Measurements from ENCODE around the gene KRT15. TPM values are rescaled to one million over a fixed set of nuclear protein-coding genes. Genes with fewer than 3 reads are reported as not detected.

KRT15 gene
- total and polyA plus RNA-seq, 9 of the 15 experiments (the other 6 are each of a cell fraction or from before 2014, with no cell fraction given), result 0.28 to 4.4 (median 0.56) TPM

DNA sequence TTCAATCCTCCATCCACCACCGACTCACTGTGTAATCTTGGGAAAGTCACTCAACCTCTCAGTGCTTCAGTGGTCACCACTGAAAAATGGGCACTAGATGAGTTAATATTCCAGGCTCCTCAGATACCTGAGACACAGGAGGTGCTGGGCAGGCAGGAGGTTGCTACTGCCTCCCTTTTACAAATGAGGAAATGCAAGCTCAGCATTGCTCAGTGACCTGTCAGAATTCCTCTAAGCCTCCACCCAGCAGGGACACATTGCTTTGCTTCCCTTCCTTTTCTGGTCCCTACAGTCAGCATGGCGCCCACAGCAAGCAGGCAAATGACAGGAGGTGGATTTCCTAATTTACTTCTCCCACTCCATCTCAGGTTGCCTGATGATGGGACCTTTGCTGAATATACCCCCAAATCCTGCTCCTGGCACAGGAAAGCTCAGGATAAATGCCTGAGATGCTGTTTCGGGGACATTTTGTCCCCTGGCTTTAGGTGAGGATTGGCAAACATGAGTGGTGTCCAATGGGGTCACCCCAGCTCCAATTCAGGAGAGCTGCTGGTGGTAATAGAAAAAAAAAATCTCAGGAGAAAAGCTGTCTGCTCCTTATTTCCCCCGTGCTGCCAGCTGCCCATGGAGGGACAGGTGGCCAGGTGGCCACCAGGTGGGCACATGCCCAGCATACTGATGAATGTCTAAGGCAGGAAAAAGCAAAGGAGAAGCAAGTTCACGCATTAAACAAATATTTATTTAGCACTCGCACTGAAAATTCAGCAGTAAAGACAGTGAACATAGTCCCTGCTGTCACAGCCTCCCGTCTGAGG is 8.2 kb downstream of the KRT15 start:
- peak overlapping the region; percentile 79 for H2AFZ ChIP-seq (ENCODE audit: low read depth, low read length)
- POLR2A ChIA-PET, result interaction anchor here (0.6 to 1.0 kb wide), 7 partner anchors 9 to 1090 kb away, joined by 3 to 4 read pairs (median 3); partner anchors contain the start of genes KRT15 and KRT25
- H3K4me3 ChIP-seq, result no peak overlapping the region
- H3K79me2 ChIP-seq (ENCODE audit: control insufficient read depth, insufficient read depth, low read length), result no peaks in the 10 kb centered on the region
- no peaks in the 10 kb centered on the region; the same call in 2 of the 3 replicates for H3K36me3 ChIP-seq (ENCODE audit: control insufficient read depth, insufficient read depth, low read length)
- CTCF ChIA-PET (ENCODE audit: low intra/inter-chr PET ratio), result no interaction called here
- DNase-seq (ENCODE audit: extremely low read depth in 1 of 4, low spot score in 3 of 4) (peak in 2 of 4 experiments; percentile 38 to 49), FAIRE-seq (no peak), ATAC-seq (peak; percentile 28)
- no peaks in the 10 kb centered on the region for H3K27me3 ChIP-seq (ENCODE audit: control insufficient read depth in 2 of 2, insufficient read depth in 2 of 2, low read length in 2 of 2)
- no peaks in the 10 kb centered on the region for H3K9me1 ChIP-seq (ENCODE audit: control insufficient read depth, insufficient read depth, low read length)
- H3K4me1 ChIP-seq (replicated peaks in 1 of 2; ENCODE audit: control insufficient read depth in 2 of 2, insufficient read depth in 2 of 2, low read length in 2 of 2), result peaks cover 31 to 47% of the 10 kb centered on the region in 2 experiments
- H3K27ac ChIP-seq (ENCODE audit: extremely low read depth, low read depth, low read length), result peak overlapping the region; percentile 25; the same call in 2 of the 3 replicates
- WGBS (ENCODE audit: insufficient coverage, low coverage, missing lambda C conversion rate), result 26% methylated on average over 7 of the region's 7 CpGs
- H3K4me2 ChIP-seq (ENCODE audit: insufficient read depth, low read length), result peak overlapping the region; percentile 78
- H3K9ac ChIP-seq (ENCODE audit: insufficient read depth in 1 of 2, low read depth in 2 of 2, low read length in 2 of 2), result peak overlapping the region; percentile 54 to 84; a peak in 3 of 4 replicates
- BruUV-seq (replicated peaks), result no TSS peak
- in situ Hi-C loops (cut with MboI), result no loop called here
- no peaks in the 10 kb centered on the region for H3K9me3 ChIP-seq (replicated peaks; ENCODE audit: control insufficient read depth, insufficient read depth, low read depth, low read length)
- H4K20me1 ChIP-seq (replicated peaks; ENCODE audit: control insufficient read depth, insufficient read depth, low read length), result no peaks in the 10 kb centered on the region
- intact Hi-C loops (cut with micrococcal nuclease), result no loop called here
- TF ChIP-seq PHB (CRISPR knock-in tag; IDR thresholded peaks at IDR 0.05), result no peak
- TF ChIP-seq RFX5 (IDR thresholded peaks at IDR 0.05; ENCODE audit: low read depth, low read length), result no peak
- TF ChIP-seq TOE1 (IDR thresholded peaks at IDR 0.05; ENCODE audit: borderline replicate concordance), result no peak
- TF ChIP-seq TOE1 (CRISPR knock-in tag; IDR thresholded peaks at IDR 0.05; ENCODE audit: borderline replicate concordance, low read depth), result no peak
- TF ChIP-seq TAF7 (tag; IDR thresholded peaks at IDR 0.05), result no peak
- TF ChIP-seq ZNF224 (CRISPR knock-in tag; IDR thresholded peaks at IDR 0.05), result no peak
- no peak for TF ChIP-seq E2F3 (CRISPR knock-in tag; IDR thresholded peaks at IDR 0.05)
- no peak for TF ChIP-seq ZFP91 (CRISPR knock-in tag; IDR thresholded peaks at IDR 0.05)
- peak; percentile 98 for TF ChIP-seq MAFF (IDR thresholded peaks at IDR 0.05; ENCODE audit: low read length)
- no peak for TF ChIP-seq ZNF408 (CRISPR knock-in tag; IDR thresholded peaks at IDR 0.05; ENCODE audit: low read depth)
- TF ChIP-seq MEIS2 (IDR thresholded peaks at IDR 0.05; ENCODE audit: partially characterized antibody), result peak; percentile 25
- no peak for TF ChIP-seq PHF21A (IDR thresholded peaks at IDR 0.05; ENCODE audit: borderline replicate concordance, low read depth)
- no peak for TF ChIP-seq MBD1 (CRISPR knock-in tag; IDR thresholded peaks at IDR 0.05)
- no peak for TF ChIP-seq ADNP (tag; IDR thresholded peaks at IDR 0.05)
- TF ChIP-seq DPF2 (IDR thresholded peaks at IDR 0.05), result no peak
- TF ChIP-seq, protein P1, sequence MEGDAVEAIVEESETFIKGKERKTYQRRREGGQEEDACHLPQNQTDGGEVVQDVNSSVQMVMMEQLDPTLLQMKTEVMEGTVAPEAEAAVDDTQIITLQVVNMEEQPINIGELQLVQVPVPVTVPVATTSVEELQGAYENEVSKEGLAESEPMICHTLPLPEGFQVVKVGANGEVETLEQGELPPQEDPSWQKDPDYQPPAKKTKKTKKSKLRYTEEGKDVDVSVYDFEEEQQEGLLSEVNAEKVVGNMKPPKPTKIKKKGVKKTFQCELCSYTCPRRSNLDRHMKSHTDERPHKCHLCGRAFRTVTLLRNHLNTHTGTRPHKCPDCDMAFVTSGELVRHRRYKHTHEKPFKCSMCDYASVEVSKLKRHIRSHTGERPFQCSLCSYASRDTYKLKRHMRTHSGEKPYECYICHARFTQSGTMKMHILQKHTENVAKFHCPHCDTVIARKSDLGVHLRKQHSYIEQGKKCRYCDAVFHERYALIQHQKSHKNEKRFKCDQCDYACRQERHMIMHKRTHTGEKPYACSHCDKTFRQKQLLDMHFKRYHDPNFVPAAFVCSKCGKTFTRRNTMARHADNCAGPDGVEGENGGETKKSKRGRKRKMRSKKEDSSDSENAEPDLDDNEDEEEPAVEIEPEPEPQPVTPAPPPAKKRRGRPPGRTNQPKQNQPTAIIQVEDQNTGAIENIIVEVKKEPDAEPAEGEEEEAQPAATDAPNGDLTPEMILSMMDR (IDR thresholded peaks at IDR 0.05 in 2 of 3, conservative IDR thresholded peaks at IDR 0.05 in 1 of 3; ENCODE audit: insufficient read depth in 2 of 3, low read depth in 1 of 3, low read length in 3 of 3), result peak in 1 of 3 experiments; percentile 15; a peak in 1 of 6 replicates
- TF ChIP-seq BDP1 (IDR thresholded peaks at IDR 0.05; ENCODE audit: insufficient read depth, insufficient read length), result no peak
